Mesenchymal stem cell (in vitro differentiated cells and primary cell): ENCODE results near the gene KIF26A.

Source experiments
- DNase-seq: peaks from one replicate; pipeline ENCODE4 v3.0.0-alpha.2; 2013
- H2AFZ ChIP-seq: one replicate; pipeline ENCODE4 v1.6.1; 2013; ENCODE audit warnings: low read depth, mild to moderate bottlenecking, control low read depth, inconsistent platforms, low read length, moderate library complexity
- H2AK5ac ChIP-seq: 2 replicates; pipeline ENCODE4 v1.6.1; 2013; ENCODE audit warnings: low read length, moderate library complexity, mild to moderate bottlenecking, inconsistent platforms; ENCODE audit not compliant: severe bottlenecking
- H2BK120ac ChIP-seq: one replicate; pipeline ENCODE4 v1.6.1; 2013; ENCODE audit warnings: low read depth, mild to moderate bottlenecking, inconsistent platforms, low read length, moderate library complexity
- H2BK12ac ChIP-seq, 2 experiments: one replicate each; pipeline ENCODE4 v1.6.1; 2013; ENCODE audit warnings: inconsistent platforms in 2 of 2, low read length in 2 of 2, mild to moderate bottlenecking in 2 of 2, moderate library complexity in 2 of 2, control low read depth in 1 of 2
- H2BK15ac ChIP-seq: one replicate; pipeline ENCODE4 v1.6.1; 2013; ENCODE audit warnings: mild to moderate bottlenecking, low read depth, inconsistent platforms; ENCODE audit not compliant: poor library complexity, severe bottlenecking
- H2BK5ac ChIP-seq: 2 replicates; pipeline ENCODE4 v1.6.1; 2013; ENCODE audit warnings: low read depth, mild to moderate bottlenecking, low read length, control low read depth, inconsistent platforms; ENCODE audit not compliant: poor library complexity, severe bottlenecking
- H3K14ac ChIP-seq, 2 experiments: one replicate each; pipeline ENCODE4 v1.6.1; 2013; ENCODE audit warnings: inconsistent platforms in 2 of 2, low read length in 2 of 2, control low read depth in 1 of 2, mild to moderate bottlenecking in 1 of 2, moderate library complexity in 1 of 2
- H3K18ac ChIP-seq, 2 experiments: one replicate each; pipeline ENCODE4 v1.6.1; 2013; ENCODE audit warnings: inconsistent platforms in 2 of 2, low read length in 2 of 2, control low read depth in 1 of 2, low read depth in 1 of 2, mild to moderate bottlenecking in 1 of 2
- H3K23ac ChIP-seq, 2 experiments: one replicate each; pipeline ENCODE4 v1.6.1; 2013; ENCODE audit warnings: inconsistent platforms in 2 of 2, low read length in 2 of 2, mild to moderate bottlenecking in 2 of 2, moderate library complexity in 2 of 2, control low read depth in 1 of 2
- H3K27ac ChIP-seq: 2 replicates; pipeline ENCODE4 v1.5.1; 2013; ENCODE audit warnings: mild to moderate bottlenecking, moderate library complexity, low read length, control low read depth, inconsistent platforms; ENCODE audit not compliant: poor library complexity, severe bottlenecking
- H3K27me3 ChIP-seq, 2 experiments: 2 replicates each; pipeline versions ENCODE4 v1.6.1 to v1.7.0; 2013; ENCODE audit warnings: low read length in 2 of 2, mild to moderate bottlenecking in 2 of 2, moderate library complexity in 2 of 2, control low read depth in 1 of 2, inconsistent platforms in 1 of 2; ENCODE audit not compliant: control insufficient read depth in 1 of 2, insufficient read depth in 1 of 2
- H3K36me3 ChIP-seq, 2 experiments: 2 replicates each; pipeline versions ENCODE4 v1.6.1 to v1.7.0; 2013; ENCODE audit warnings: low read length in 2 of 2, control low read depth in 1 of 2, inconsistent platforms in 1 of 2, low read depth in 1 of 2, mild to moderate bottlenecking in 1 of 2; ENCODE audit not compliant: insufficient read depth in 2 of 2, control insufficient read depth in 1 of 2
- H3K4ac ChIP-seq, 2 experiments: one replicate each; pipeline ENCODE4 v1.6.1; 2013; ENCODE audit warnings: inconsistent platforms in 2 of 2, low read length in 2 of 2, mild to moderate bottlenecking in 2 of 2, moderate library complexity in 2 of 2, control low read depth in 1 of 2, low read depth in 1 of 2
- H3K4me1 ChIP-seq: 2 replicates; pipeline ENCODE4 v1.6.1; 2013; ENCODE audit warnings: low read depth, low read length, control low read depth; ENCODE audit not compliant: control insufficient read depth, insufficient read depth
- H3K4me2 ChIP-seq: 2 replicates; pipeline ENCODE4 v1.6.1; 2013; ENCODE audit warnings: low read length, mild to moderate bottlenecking, inconsistent platforms; ENCODE audit not compliant: poor library complexity, severe bottlenecking
- H3K4me3 ChIP-seq, 2 experiments: 2 replicates each; pipeline versions ENCODE4 v1.5.1 to v1.7.0; 2013; ENCODE audit warnings: low read length in 2 of 2, mild to moderate bottlenecking in 2 of 2, control low read depth in 1 of 2, low read depth in 1 of 2; ENCODE audit not compliant: insufficient read depth in 1 of 2
- H3K79me1 ChIP-seq: replicated peaks from 2 replicates; pipeline ENCODE4 v1.6.1; 2013; ENCODE audit warnings: mild to moderate bottlenecking, control low read depth, low read length, inconsistent platforms; ENCODE audit not compliant: poor library complexity, severe bottlenecking
- H3K9ac ChIP-seq: 2 replicates; pipeline ENCODE4 v1.7.0; 2013; ENCODE audit warnings: mild to moderate bottlenecking, low read length, moderate library complexity
- H3K9me3 ChIP-seq: 2 replicates; pipeline ENCODE4 v1.7.0; 2013; ENCODE audit warnings: mild to moderate bottlenecking, low read length; ENCODE audit not compliant: control insufficient read depth
- H4K8ac ChIP-seq: one replicate; pipeline ENCODE4 v1.6.1; 2013; ENCODE audit warnings: inconsistent platforms, mild to moderate bottlenecking, low read length, moderate library complexity
- H4K91ac ChIP-seq: one replicate; pipeline ENCODE4 v1.6.1; 2013; ENCODE audit warnings: mild to moderate bottlenecking, low read length, inconsistent platforms
- WGBS: methylation state at CpG from one replicate; pipeline ENCODE4 v1.1.7; 2013; ENCODE audit warnings: mixed read lengths; 5-methylcytosine and 5-hydroxymethylcytosine counted together

KIF26A gene

DNA sequence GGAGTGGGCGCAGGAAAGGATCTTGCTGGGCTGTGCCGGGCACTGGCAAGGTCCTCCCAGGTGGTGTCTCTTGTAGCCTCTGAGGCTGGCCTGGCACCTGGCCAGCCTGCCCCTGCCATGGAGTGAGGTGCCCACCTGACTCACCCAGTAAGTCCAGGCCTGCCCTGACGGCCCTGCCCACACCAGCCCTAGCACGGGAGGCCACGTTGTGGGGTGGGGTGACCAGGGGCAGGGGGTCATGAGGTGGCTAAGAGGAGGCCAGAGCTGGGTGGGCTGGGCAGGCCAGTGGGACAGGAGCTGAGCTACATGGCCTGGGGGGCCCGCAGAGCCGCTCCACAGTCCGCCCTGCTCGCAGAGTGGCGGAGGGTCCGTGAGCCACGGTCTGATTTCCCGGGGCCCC lies 45.4 kb downstream of the KIF26A start:
- no peak overlapping the region for H2BK5ac ChIP-seq
- no peak overlapping the region for H4K91ac ChIP-seq
- peaks cover 0 to 3% of the 10 kb centered on the region in 2 experiments for H3K36me3 ChIP-seq
- no peak overlapping the region for H3K9ac ChIP-seq
- H2BK120ac ChIP-seq: no peak overlapping the region
- H3K9me3 ChIP-seq: no peaks in the 10 kb centered on the region
- H4K8ac ChIP-seq: no peak overlapping the region
- no peak overlapping the region for H2BK15ac ChIP-seq
- 87% methylated on average over 12 of the region's 13 CpGs for WGBS
- no peak overlapping the region for H3K27ac ChIP-seq
- no peak overlapping the region for H3K23ac ChIP-seq
- H2AK5ac ChIP-seq: no peak overlapping the region
- no peak overlapping the region for H3K4me3 ChIP-seq
- H3K4me2 ChIP-seq: no peak overlapping the region
- no peak overlapping the region for H3K18ac ChIP-seq
- DNase-seq: no peak
- H3K79me1 ChIP-seq: no peaks in the 10 kb centered on the region
- peaks cover 0 to 10% of the 10 kb centered on the region in 2 experiments for H3K27me3 ChIP-seq
- no peak overlapping the region for H2BK12ac ChIP-seq
- no peak overlapping the region for H2AFZ ChIP-seq
- no peak overlapping the region for H3K4ac ChIP-seq
- H3K14ac ChIP-seq: no peak overlapping the region
- peaks cover 3% of the 10 kb centered on the region for H3K4me1 ChIP-seq

DNA sequence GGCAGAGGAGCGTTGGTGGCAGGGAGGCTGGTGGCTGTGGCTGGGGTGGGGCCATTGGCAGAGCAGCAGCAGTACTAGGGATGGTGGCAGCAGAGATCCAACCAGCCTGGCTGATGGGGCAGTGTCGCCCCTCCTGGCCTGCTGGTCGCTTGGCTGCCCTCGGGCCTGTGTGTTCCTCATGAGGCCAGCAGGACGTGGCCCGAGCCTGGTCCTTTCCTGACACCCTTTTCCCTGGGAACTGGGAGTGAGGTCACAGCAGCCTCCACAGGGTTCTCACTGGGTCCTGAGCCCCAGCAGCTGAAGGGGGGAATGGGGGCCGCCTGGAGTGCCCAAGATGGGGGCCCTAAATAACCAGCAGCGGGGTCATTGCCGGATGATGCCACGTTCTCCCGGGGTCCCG lies 46.1 kb downstream of the KIF26A start:
- H3K9ac ChIP-seq: no peak overlapping the region
- no peak overlapping the region for H3K18ac ChIP-seq
- H3K4me2 ChIP-seq: no peak overlapping the region
- H3K23ac ChIP-seq: no peak overlapping the region
- no peaks in the 10 kb centered on the region for H3K9me3 ChIP-seq
- no peaks in the 10 kb centered on the region for H3K36me3 ChIP-seq
- no peak overlapping the region for H3K14ac ChIP-seq
- 87% methylated on average over 12 of the region's 12 CpGs for WGBS
- no peak overlapping the region for H3K4ac ChIP-seq
- peak overlapping the region; percentile 25 for H4K91ac ChIP-seq
- no peak overlapping the region for H2BK15ac ChIP-seq
- H4K8ac ChIP-seq: peak overlapping the region; percentile 60
- no peaks in the 10 kb centered on the region for H3K79me1 ChIP-seq
- no peak overlapping the region for H2AK5ac ChIP-seq
- no peak for DNase-seq
- no peak overlapping the region for H2BK5ac ChIP-seq
- no peak overlapping the region for H3K27ac ChIP-seq
- H3K27me3 ChIP-seq: peaks cover 0 to 10% of the 10 kb centered on the region in 2 experiments
- peaks cover 3% of the 10 kb centered on the region for H3K4me1 ChIP-seq
- H2AFZ ChIP-seq: no peak overlapping the region
- H2BK120ac ChIP-seq: no peak overlapping the region
- H2BK12ac ChIP-seq: peak overlapping the region in 1 of 2 experiments; percentile 18
- no peak overlapping the region for H3K4me3 ChIP-seq

DNA sequence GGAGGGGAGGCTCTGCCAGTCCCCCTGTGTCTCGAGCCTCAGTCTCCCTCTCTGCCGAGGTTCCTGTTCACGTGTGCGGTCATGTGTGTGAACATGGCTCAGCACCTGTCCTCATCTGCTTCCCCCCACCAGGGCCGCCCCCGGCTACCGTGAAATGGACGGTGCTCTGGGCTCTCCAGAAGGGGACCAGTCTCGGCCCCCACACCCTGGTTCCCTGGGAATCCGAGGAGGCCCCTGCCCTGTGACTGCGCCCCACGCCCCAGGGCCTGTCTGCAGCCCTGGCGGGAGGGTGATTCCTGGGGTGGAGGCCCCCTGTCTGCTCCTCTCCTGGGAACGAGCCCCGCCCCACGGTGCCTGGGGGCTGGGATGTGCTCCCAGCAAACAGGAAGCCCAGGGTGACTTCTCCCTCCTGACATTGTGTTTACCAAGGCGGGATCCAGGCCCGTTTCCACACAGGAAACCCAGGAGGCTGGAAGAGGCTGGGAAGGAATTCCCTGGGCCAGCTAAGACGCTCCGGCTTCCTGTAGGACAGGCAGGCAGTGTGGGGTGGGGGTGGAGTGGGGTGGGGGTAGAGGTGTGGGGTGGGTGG lies 46.6 kb downstream of the KIF26A start:
- Histone ChIP-seq H2BK120ac (no peak overlapping the region), H3K4ac (peak overlapping the region in 1 of 2 experiments; percentile 69), H2BK15ac (peak overlapping the region; percentile 23), H3K23ac (no peak overlapping the region), H2AFZ (no peak overlapping the region), H2BK12ac (peak overlapping the region in 1 of 2 experiments; percentile 18), H3K9me3 (no peaks in the 10 kb centered on the region), H4K91ac (no peak overlapping the region), H4K8ac (peak overlapping the region; percentile 60), H3K27me3 (peaks cover 0 to 10% of the 10 kb centered on the region in 2 experiments), H3K4me3 (no peak overlapping the region), H2AK5ac (no peak overlapping the region), H3K4me2 (no peak overlapping the region), H3K27ac (no peak overlapping the region), H3K9ac (no peak overlapping the region), H3K36me3 (no peaks in the 10 kb centered on the region), H3K18ac (peak overlapping the region; percentile 14 to 18), H3K14ac (no peak overlapping the region), H2BK5ac (no peak overlapping the region), H3K4me1 (peaks cover 3% of the 10 kb centered on the region), H3K79me1 (no peaks in the 10 kb centered on the region)
- 57% methylated on average over 20 of the region's 20 CpGs for whole genome bisulfite sequencing
- peak; percentile 6 for DNase-seq

DNA sequence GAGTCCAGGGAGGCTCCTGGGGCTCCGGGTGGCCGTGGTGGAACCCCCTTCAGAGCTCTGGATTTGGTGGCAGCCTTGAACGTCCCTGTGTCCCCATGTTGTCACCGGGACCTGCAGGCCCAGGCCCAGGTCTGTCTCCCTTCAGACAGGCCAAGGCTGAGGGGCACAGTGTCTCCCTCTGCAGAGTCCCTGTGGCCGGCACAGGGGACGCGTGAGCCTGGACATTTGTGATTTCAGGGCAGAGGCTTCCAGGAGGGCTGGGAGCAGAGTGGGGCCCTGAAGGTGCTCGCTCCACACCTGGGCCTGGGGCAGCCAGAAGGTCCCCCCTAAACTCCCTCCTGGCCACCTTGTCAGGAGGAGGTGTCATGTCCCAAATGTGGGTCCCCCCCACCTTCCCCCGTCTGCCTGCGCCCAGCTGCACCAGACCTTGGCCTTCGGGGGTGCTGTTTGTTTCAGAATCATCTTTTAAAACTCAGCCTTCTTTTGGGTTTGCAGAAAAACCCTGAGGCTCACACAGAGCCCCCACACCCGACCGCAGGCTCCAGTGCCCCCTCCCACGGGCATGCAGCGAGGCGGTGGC lies 47.6 kb downstream of the KIF26A start:
- H3K9ac ChIP-seq: no peak overlapping the region
- H2BK12ac ChIP-seq: no peak overlapping the region
- no peaks in the 10 kb centered on the region for H3K9me3 ChIP-seq
- H2AK5ac ChIP-seq: no peak overlapping the region
- no peak overlapping the region for H2BK120ac ChIP-seq
- H2BK5ac ChIP-seq: no peak overlapping the region
- H2AFZ ChIP-seq: no peak overlapping the region
- no peaks in the 10 kb centered on the region for H3K79me1 ChIP-seq
- WGBS: 86% methylated on average over 16 of the region's 16 CpGs
- no peak overlapping the region for H3K4ac ChIP-seq
- no peak overlapping the region for H3K23ac ChIP-seq
- H3K4me3 ChIP-seq: no peak overlapping the region
- peaks cover 3% of the 10 kb centered on the region for H3K4me1 ChIP-seq
- no peak overlapping the region for H4K8ac ChIP-seq
- DNase-seq: no peak
- H3K27ac ChIP-seq: no peak overlapping the region
- H4K91ac ChIP-seq: no peak overlapping the region
- no peaks in the 10 kb centered on the region for H3K36me3 ChIP-seq
- peaks cover 0 to 10% of the 10 kb centered on the region in 2 experiments for H3K27me3 ChIP-seq
- no peak overlapping the region for H3K18ac ChIP-seq
- H3K14ac ChIP-seq: no peak overlapping the region
- H3K4me2 ChIP-seq: no peak overlapping the region
- no peak overlapping the region for H2BK15ac ChIP-seq
